BE2C (cell line): ENCODE results near the gene NPAS2.

Source experiments
- DNase-seq: peaks from one replicate; pipeline ENCODE4 v3.0.0-alpha.2; 2020
- H3K27me3 ChIP-seq: fragments of 250-450 bp; sonication (Bioruptor Pico); 2 replicates; pipeline ENCODE4 v1.5.1; 2020; ENCODE audit warnings: mild to moderate bottlenecking
- H3K36me3 ChIP-seq: fragments of 250-450 bp; sonication (Bioruptor Pico); 2 replicates; pipeline ENCODE4 v1.5.1; 2020; ENCODE audit warnings: mild to moderate bottlenecking
- H3K4me1 ChIP-seq: fragments of 250-450 bp; sonication (Bioruptor Pico); 2 replicates; pipeline ENCODE4 v1.5.1; 2020
- H3K4me3 ChIP-seq: 2 replicates; pipeline ENCODE4 v1.5.1; 2011; ENCODE audit warnings: low read depth, low read length
- H3K9me3 ChIP-seq: fragments of 250-450 bp; sonication (Bioruptor Pico); 2 replicates; pipeline ENCODE4 v1.5.1; 2020
- TF ChIP-seq, protein P1 (sequence below): IDR thresholded peaks from 2 replicates; pipeline ENCODE4 v1.5.1; 2012; ENCODE audit warnings: mild to moderate bottlenecking, low read depth, low read length

The NPAS2 gene

DNA sequence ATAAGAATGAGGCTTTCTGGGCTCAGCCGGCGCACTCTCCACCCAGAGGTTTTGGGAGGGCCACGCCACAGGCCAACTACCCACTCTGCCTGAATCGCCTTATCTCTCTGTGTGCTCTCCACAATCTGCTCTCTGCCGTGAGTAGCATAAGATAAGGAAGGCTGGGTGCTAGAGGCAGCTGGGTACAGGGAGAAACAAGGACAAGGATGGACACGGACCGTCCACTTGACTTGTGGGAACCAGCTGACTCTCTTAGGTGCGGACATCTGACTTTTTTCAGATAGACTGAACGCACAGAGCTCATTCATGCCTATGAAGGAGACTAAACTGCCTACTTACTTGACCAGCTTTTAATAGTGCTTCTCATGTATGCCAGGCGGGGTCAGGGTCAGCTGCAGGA, 14.3 kb downstream of the NPAS2 start:
- Histone ChIP-seq H3K27me3 (no peaks in the 10 kb centered on the region), H3K4me3 (no peak overlapping the region), H3K36me3 (no peaks in the 10 kb centered on the region), H3K4me1 (no peaks in the 10 kb centered on the region), H3K9me3 (no peaks in the 10 kb centered on the region)
- TF ChIP-seq, protein P1, sequence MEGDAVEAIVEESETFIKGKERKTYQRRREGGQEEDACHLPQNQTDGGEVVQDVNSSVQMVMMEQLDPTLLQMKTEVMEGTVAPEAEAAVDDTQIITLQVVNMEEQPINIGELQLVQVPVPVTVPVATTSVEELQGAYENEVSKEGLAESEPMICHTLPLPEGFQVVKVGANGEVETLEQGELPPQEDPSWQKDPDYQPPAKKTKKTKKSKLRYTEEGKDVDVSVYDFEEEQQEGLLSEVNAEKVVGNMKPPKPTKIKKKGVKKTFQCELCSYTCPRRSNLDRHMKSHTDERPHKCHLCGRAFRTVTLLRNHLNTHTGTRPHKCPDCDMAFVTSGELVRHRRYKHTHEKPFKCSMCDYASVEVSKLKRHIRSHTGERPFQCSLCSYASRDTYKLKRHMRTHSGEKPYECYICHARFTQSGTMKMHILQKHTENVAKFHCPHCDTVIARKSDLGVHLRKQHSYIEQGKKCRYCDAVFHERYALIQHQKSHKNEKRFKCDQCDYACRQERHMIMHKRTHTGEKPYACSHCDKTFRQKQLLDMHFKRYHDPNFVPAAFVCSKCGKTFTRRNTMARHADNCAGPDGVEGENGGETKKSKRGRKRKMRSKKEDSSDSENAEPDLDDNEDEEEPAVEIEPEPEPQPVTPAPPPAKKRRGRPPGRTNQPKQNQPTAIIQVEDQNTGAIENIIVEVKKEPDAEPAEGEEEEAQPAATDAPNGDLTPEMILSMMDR, result no peak
- DNase-seq, result no peak

DNA sequence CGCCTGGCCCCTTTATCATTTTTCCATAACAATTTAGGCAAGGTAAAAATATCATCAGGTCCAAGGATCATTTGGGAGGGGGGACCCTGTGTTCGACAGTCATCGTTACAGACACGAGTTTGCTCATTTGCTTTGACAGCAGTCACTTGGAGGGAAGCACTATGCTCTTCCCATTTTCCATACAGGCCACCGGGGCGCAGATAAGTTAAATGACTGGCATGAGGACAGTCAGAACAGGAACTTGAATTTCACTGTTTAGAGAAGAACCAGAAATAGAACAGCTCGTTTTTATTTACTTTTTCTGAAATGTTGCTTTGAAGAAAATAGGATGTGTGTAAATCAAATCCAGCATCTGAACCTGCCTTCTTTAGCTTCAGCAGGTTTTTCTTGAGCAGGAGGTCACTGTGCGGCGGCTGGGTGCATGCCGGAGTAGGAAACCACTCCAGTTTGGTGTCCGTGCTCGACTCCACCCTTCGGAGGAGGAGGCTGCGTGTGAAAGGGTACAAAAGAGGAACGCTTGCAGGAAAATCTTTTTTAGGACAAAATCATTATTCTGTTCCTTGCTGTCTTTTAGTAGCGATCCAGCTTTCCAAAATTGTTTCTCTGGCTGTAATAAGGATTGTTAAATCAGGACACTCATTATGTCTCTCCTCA, 15.2 kb downstream of the NPAS2 start:
- H3K27me3 ChIP-seq, result no peaks in the 10 kb centered on the region
- DNase-seq, result no peak
- no peaks in the 10 kb centered on the region for H3K36me3 ChIP-seq
- H3K4me1 ChIP-seq, result no peaks in the 10 kb centered on the region
- H3K4me3 ChIP-seq, result no peak overlapping the region
- TF ChIP-seq, protein P1, result no peak
- H3K9me3 ChIP-seq, result no peaks in the 10 kb centered on the region

DNA sequence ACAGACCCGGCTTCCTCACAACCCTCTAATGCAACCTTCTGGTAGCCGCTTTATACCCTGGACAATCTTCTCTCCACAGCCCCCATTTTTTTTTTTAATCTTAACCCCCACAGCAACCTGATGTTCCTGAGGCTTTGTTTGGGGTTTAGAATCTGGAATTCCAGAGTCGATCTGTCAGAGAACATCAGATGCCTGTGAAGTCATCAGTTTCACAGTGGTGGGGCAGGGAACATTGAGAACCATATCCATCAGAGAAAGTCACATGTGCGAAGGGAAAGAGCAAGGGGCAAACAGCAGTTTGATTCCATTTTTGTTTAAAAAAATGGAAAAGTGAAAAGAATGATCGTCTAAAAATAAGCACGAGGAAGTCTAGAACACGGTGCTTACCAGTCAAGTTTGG, 20.6 kb downstream of the NPAS2 start:
- Histone ChIP-seq H3K9me3 (no peaks in the 10 kb centered on the region), H3K4me3 (no peak overlapping the region), H3K36me3 (no peaks in the 10 kb centered on the region), H3K27me3 (no peaks in the 10 kb centered on the region), H3K4me1 (no peaks in the 10 kb centered on the region)
- TF ChIP-seq, protein P1, result no peak
- no peak for DNase-seq

DNA sequence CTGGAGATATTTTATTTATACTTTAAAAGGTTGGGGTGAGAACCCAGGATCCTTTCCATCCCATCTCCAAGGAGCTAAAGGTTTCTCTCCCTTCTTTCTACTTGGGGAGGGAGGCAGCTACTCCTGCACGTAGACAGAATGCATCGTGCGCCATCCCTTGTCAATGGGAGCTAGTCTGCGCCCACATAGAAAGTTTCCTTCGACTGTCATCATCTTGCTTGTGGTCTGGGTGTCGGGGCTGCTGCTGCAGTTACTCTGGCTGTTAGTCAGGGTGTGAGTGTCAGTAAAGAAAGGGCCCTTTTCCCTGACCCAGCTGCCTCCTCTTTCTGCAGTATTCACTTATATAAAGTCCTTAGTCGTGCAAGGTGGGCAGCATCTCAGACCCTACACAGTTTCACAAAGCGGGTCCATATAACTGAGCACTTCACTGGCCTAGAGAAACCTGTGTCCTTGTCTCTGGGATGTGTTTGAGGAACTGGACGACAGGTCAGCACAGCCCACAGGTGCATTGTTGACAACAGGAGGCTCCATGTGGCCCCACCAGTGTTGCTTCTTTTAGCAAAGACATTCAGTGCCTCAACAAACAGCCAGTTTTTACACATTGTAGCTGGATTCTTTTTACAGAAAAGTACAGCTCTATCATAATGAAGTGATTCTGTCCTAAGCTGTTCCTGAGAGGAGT, 22.4 kb downstream of the NPAS2 start:
- Histone ChIP-seq H3K36me3 (no peaks in the 10 kb centered on the region), H3K4me3 (no peak overlapping the region), H3K4me1 (no peaks in the 10 kb centered on the region), H3K9me3 (no peaks in the 10 kb centered on the region), H3K27me3 (no peaks in the 10 kb centered on the region)
- DNase-seq, result no peak
- TF ChIP-seq, protein P1, result no peak

DNA sequence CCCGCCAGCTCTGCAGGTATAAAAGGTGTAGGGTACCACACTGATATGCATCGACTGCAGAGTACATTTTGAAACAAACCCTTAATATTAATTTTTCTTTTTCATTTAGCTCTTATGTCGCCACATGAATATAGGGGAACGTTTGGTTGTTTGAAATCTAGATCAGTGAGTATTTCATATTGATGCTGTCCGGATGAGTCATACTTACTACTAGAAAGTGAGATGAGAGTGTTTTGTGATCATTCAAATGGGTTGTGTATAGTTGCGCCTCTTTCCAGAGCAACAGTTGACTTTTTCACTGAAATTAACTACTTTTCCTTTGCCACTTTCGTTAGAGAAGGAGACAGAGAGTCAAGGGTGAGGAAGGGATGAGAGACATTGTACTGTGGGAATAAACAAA, 24.6 kb downstream of the NPAS2 start:
- no peaks in the 10 kb centered on the region for H3K4me1 ChIP-seq
- TF ChIP-seq, protein P1, result no peak
- no peak overlapping the region for H3K4me3 ChIP-seq
- H3K36me3 ChIP-seq, result no peaks in the 10 kb centered on the region
- no peaks in the 10 kb centered on the region for H3K9me3 ChIP-seq
- no peak for DNase-seq
- H3K27me3 ChIP-seq, result no peaks in the 10 kb centered on the region
